Measurements from ENCODE around the gene ELOVL4.

ELOVL4 gene

DNA sequence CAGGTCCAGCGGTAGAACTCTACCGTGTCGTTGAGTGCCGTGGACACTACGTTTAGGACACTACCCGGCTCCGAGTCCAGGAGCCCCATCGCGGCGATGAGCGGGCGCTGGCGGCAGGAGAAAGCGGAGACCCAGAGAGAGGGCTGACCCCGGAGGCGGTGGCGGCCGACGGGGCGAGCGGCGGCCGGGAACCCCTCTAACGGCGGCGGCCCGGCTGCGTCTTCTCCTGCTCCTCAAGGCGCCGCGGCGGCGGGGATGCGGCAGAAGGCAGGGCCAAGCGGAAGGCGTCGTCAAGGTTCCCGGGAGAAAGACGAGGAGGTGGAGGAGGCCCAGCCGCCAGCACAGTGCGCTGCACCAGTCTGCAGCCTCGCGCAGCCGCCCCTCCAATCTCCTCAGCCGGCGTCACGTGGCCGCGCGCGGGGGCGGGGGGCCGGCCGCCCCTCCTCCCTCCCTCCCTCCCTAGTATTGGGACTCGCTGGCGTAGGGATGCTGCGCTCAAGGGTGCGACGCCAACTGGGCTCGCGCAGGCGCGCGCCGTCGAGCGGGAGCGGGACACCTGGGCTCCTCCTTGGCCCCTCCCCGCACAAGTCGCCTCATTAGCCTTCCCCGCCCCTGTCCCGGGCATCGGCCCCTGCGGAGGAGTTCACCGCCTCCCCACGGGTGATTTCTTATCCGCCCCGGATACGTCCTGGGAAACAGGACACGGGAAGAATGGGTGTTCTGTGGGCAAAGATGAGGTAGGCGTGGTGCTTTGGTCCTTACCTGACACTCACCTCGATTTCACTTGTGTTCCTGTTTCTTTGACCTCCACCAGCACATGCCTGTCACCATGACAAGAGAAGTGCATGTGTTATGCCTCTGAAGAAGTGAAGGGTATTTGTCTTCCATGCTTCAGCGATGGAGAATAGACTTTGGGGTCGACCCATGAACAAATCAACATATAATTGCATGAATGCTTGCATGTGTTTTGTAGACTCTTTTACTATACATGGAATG, at the start of gene ELOVL4:
Gene ELOVL4, minus strand, starts transcription at position 363 of the 996 bp plus-strand sequence. Its CDS starts 274 bp downstream, at position 89.
- Histone ChIP-seq H3K9me3 (ENCODE audit: control insufficient read depth, insufficient read depth, low read length) (no peaks in the 10 kb centered on the region), H3K36me3 (ENCODE audit: insufficient read depth, low read length) (no peaks in the 10 kb centered on the region), H3K9ac (ENCODE audit: low read depth, low read length) (peak within 1 kb of the TSS; percentile 86), H3K4me1 (ENCODE audit: insufficient read depth, low read length) (peaks cover 20% of the 10 kb centered on the region)

DNA sequence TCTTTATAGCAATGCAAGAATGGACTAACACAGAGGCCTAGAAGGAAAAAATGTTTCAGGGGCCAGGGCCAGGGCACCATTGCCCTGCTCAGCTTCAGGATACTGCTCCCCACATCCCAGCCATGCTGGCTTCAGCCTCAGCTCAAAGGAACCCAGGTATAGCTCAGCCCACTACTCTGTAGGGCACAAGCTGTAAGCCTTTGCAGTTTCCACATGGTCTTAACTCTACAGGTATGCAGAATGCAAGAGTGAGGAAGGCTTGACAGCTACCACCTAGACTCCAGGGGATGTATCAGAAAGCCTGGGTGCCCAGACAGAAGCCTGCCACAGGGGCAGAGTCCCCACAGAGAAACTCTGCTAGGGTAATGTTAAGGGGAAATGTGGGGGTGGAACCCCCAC, 46.6 kb upstream of the ELOVL4 start:
- H3K9ac ChIP-seq (ENCODE audit: low read depth, low read length): no peak overlapping the region
- no peaks in the 10 kb centered on the region; the same call in 1 of the 2 replicates for H3K9me3 ChIP-seq (ENCODE audit: control insufficient read depth, insufficient read depth, low read length)
- peaks cover 13% of the 10 kb centered on the region for H3K4me1 ChIP-seq (ENCODE audit: insufficient read depth, low read length)
- no peaks in the 10 kb centered on the region for H3K36me3 ChIP-seq (ENCODE audit: insufficient read depth, low read length)

DNA sequence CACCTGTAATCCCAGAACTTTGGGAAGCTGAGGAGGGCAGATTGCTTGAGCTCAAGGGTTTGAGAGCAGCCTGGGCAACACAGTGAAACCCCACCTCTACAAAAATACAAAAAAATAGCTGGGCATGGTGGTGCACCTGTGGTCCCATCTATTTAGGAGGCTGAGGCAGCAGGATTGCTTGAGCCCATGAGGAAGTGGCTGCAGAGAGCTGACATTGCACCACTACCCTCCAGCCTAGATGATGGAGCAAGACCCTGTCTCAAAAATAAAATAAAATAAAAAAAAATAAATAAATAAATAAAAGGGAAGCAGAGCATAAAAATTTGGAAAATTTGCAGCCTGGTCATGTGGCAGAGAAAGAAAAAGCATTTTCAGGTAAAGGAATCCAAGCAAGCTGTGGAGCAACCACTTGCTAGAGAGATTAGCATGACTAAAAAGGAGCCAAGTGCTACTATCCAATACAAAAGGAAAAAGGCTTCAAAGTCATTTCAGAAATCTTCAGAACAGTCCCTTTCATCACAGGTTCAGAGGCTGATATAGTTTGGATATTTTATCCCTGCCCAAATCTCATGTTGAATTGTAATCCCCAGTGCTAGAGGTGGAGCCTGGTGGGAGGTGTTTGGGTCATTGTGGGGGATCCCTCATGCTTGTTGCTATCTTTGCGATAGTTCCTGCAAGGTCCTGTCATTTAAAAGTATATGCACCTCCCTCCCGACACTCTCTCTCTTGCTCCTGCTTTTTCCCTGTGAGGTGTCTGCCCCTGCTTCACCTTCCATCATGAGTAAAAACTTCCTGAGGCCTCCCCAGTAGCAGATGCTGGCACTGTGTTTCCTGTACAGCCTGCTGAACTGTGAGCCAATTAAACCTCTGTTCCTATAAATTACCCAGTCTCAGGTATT, 45.9 kb upstream of the ELOVL4 start:
- H3K4me1 ChIP-seq (ENCODE audit: insufficient read depth, low read length): peaks cover 13% of the 10 kb centered on the region
- H3K9ac ChIP-seq (ENCODE audit: low read depth, low read length): no peak overlapping the region
- no peaks in the 10 kb centered on the region; the same call in 1 of the 2 replicates for H3K9me3 ChIP-seq (ENCODE audit: control insufficient read depth, insufficient read depth, low read length)
- no peaks in the 10 kb centered on the region for H3K36me3 ChIP-seq (ENCODE audit: insufficient read depth, low read length)

- H3K4me1 ChIP-seq (ENCODE audit: insufficient read depth, low read length): peaks cover 13% of the 10 kb centered on the region
- H3K9me3 ChIP-seq (ENCODE audit: control insufficient read depth, insufficient read depth, low read length): no peaks in the 10 kb centered on the region
- no peaks in the 10 kb centered on the region for H3K36me3 ChIP-seq (ENCODE audit: insufficient read depth, low read length)
- no peak overlapping the region for H3K9ac ChIP-seq (ENCODE audit: low read depth, low read length)
Observed at GRCh38 chr6:79989641-79990040, 42.3 kb upstream of the ELOVL4 start.

DNA sequence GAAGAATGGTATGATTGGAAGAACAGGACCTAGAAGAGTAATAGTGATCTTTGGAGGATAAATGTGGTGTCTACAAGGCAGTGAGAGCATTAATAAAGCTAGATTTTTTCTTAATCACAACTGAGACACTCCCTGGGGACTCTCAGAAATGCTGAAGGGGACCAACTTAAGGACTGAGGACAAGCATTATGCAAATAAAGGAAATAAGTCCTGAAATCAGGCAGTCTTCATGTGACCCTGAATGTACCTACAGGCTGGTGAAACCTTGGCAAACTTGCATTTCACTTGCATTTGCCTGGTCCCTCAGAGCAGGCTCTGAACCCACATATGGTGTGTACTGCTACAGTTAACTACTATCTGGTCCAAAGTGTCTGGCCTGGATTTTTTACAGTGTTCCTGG, 37.8 kb upstream of the ELOVL4 start:
- Histone ChIP-seq H3K36me3 (ENCODE audit: insufficient read depth, low read length) (no peaks in the 10 kb centered on the region), H3K9me3 (ENCODE audit: control insufficient read depth, insufficient read depth, low read length) (no peaks in the 10 kb centered on the region), H3K4me1 (ENCODE audit: insufficient read depth, low read length) (no peaks in the 10 kb centered on the region), H3K9ac (ENCODE audit: low read depth, low read length) (no peak overlapping the region)

DNA sequence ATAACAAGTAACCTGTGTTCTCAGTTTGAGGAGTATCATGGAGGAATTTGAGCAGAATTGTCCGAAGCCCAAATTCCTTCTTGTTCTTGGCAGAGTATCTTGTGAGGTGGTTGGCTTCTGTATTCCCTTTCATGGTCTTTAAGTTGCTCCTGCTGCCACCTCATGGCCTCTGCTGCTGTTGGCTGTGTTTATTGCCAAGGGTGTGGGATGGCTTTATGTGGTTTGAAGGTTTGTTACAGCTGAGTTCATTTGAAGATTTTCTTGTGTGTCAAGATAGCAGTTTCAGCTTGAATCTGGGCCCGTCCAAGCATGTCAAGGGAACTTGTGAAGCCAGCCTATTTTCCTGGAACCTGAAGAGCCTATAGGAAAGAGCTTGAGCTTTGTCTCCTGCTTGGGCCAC, 36.9 kb upstream of the ELOVL4 start:
- Histone ChIP-seq H3K4me1 (ENCODE audit: insufficient read depth, low read length) (no peaks in the 10 kb centered on the region), H3K36me3 (ENCODE audit: insufficient read depth, low read length) (no peaks in the 10 kb centered on the region), H3K9ac (ENCODE audit: low read depth, low read length) (no peak overlapping the region), H3K9me3 (ENCODE audit: control insufficient read depth, insufficient read depth, low read length) (no peaks in the 10 kb centered on the region)

- Histone ChIP-seq H3K9me3 (ENCODE audit: control insufficient read depth, insufficient read depth, low read length) (no peaks in the 10 kb centered on the region), H3K4me1 (ENCODE audit: insufficient read depth, low read length) (no peaks in the 10 kb centered on the region), H3K36me3 (ENCODE audit: insufficient read depth, low read length) (no peaks in the 10 kb centered on the region), H3K9ac (ENCODE audit: low read depth, low read length) (no peak overlapping the region)
Observed at GRCh38 chr6:79981652-79982051, 34.3 kb upstream of the ELOVL4 start.

- H3K9me3 ChIP-seq (ENCODE audit: control insufficient read depth, insufficient read depth, low read length): no peaks in the 10 kb centered on the region; the same call in 1 of the 2 replicates
- H3K4me1 ChIP-seq (ENCODE audit: insufficient read depth, low read length): no peaks in the 10 kb centered on the region
- no peaks in the 10 kb centered on the region for H3K36me3 ChIP-seq (ENCODE audit: insufficient read depth, low read length)
- H3K9ac ChIP-seq (ENCODE audit: low read depth, low read length): no peak overlapping the region
Observed at GRCh38 chr6:79971193-79971592, 23.8 kb upstream of the ELOVL4 start.

- H3K9ac ChIP-seq (ENCODE audit: low read depth, low read length): no peak overlapping the region
- H3K9me3 ChIP-seq (ENCODE audit: control insufficient read depth, insufficient read depth, low read length): no peaks in the 10 kb centered on the region; the same call in 1 of the 2 replicates
- no peaks in the 10 kb centered on the region for H3K36me3 ChIP-seq (ENCODE audit: insufficient read depth, low read length)
- H3K4me1 ChIP-seq (ENCODE audit: insufficient read depth, low read length): no peaks in the 10 kb centered on the region
Observed at GRCh38 chr6:79969784-79970183, 22.4 kb upstream of the ELOVL4 start.

GRCh38 chr6:79967178-79967577, 19.8 kb upstream of the ELOVL4 start:
- no peaks in the 10 kb centered on the region; the same call in 1 of the 2 replicates for H3K9me3 ChIP-seq (ENCODE audit: control insufficient read depth, insufficient read depth, low read length)
- no peaks in the 10 kb centered on the region for H3K36me3 ChIP-seq (ENCODE audit: insufficient read depth, low read length)
- no peaks in the 10 kb centered on the region for H3K4me1 ChIP-seq (ENCODE audit: insufficient read depth, low read length)
- no peak overlapping the region for H3K9ac ChIP-seq (ENCODE audit: low read depth, low read length)

DNA sequence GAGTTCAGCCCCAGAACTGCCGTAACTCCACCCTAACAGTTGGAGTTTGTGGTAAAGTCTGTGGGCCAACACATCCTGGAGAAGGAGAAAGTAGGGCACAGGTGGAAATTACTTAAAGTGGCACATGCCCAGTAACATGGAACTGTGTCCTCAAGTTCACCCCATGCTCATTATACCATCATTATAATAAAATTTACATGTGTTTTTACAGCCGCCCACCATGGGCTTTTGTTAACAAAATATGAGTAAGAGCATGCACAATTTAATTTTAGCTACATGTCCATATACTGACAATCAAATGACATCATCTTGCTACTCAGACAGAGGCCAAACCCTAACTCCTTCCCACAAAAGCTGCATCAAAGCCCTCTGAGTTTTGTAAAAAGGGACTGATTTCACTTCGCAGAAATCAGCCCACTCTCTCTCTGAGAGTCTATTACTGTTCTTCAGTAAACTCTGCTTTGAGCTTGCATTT, 17.3 kb upstream of the ELOVL4 start:
- Histone ChIP-seq H3K9ac (ENCODE audit: low read depth, low read length) (no peak overlapping the region), H3K4me1 (ENCODE audit: insufficient read depth, low read length) (no peaks in the 10 kb centered on the region), H3K9me3 (ENCODE audit: control insufficient read depth, insufficient read depth, low read length) (no peaks in the 10 kb centered on the region; the same call in 1 of the 2 replicates), H3K36me3 (ENCODE audit: insufficient read depth, low read length) (no peaks in the 10 kb centered on the region)

- Histone ChIP-seq H3K4me1 (ENCODE audit: insufficient read depth, low read length) (no peaks in the 10 kb centered on the region), H3K9me3 (ENCODE audit: control insufficient read depth, insufficient read depth, low read length) (no peaks in the 10 kb centered on the region), H3K36me3 (ENCODE audit: insufficient read depth, low read length) (no peaks in the 10 kb centered on the region), H3K9ac (ENCODE audit: low read depth, low read length) (no peak overlapping the region)
Observed at GRCh38 chr6:79954849-79955248, 7.5 kb upstream of the ELOVL4 start.

- H3K9me3 ChIP-seq (ENCODE audit: control insufficient read depth, insufficient read depth, low read length): no peaks in the 10 kb centered on the region
- peaks cover 9% of the 10 kb centered on the region; the same call in 1 of the 2 replicates for H3K4me1 ChIP-seq (ENCODE audit: insufficient read depth, low read length)
- H3K36me3 ChIP-seq (ENCODE audit: insufficient read depth, low read length): no peaks in the 10 kb centered on the region
- no peak overlapping the region; the same call in 1 of the 2 replicates for H3K9ac ChIP-seq (ENCODE audit: low read depth, low read length)
Observed at GRCh38 chr6:79949233-79949632, 1.9 kb upstream of the ELOVL4 start.
